ENCODE results near the gene ANK2.

- TF ChIP-seq CTCF (IDR thresholded peaks at IDR 0.05; ENCODE audit: low read depth, low read length) (no peak), POLR2A (IDR thresholded peaks at IDR 0.05; ENCODE audit: extremely low read depth, insufficient read length) (no peak), MAX (IDR thresholded peaks at IDR 0.05; ENCODE audit: low read depth, low read length) (no peak), MYC (IDR thresholded peaks at IDR 0.05; ENCODE audit: low read depth, low read length) (no peak)
These were observed 36.8 kb downstream of the ANK2 start for GRCh38 chr4:113086172-113086695.
